Activated CD4-positive, alpha-beta T cell treated with anti-CD3 and anti-CD28 coated beads for 4 hours (primary cell): ENCODE data around the gene ITGB1BP1.

Source experiments
- DNase-seq, 2 donors: peaks; one replicate each; pipeline ENCODE4 v3.0.0-alpha.2; 2020

Gene ITGB1BP1

GRCh38 chr2:9377461-9378097 lies 45.7 kb downstream of the ITGB1BP1 start:
- no peak for DNase-seq

GRCh38 chr2:9375857-9376428 lies 47.4 kb downstream of the ITGB1BP1 start:
- no peak for DNase-seq

- no peak for DNase-seq
Observed at GRCh38 chr2:9374071-9374730, 49.1 kb downstream of the ITGB1BP1 start.

GRCh38 chr2:9373476-9373875 lies 49.9 kb downstream of the ITGB1BP1 start:
- DNase-seq = no peak

- DNase-seq = no peak
Observed at GRCh38 chr2:9373047-9373446, 50.3 kb downstream of the ITGB1BP1 start.

- no peak for DNase-seq
Observed at GRCh38 chr2:9370746-9371145, 52.6 kb downstream of the ITGB1BP1 start.

- DNase-seq = no peak
Observed at GRCh38 chr2:9366026-9366425, 57.3 kb downstream of the ITGB1BP1 start.

GRCh38 chr2:9365498-9366019 lies 57.8 kb downstream of the ITGB1BP1 start:
- DNase-seq = no peak

GRCh38 chr2:9364791-9365497 lies 58.4 kb downstream of the ITGB1BP1 start:
- no peak for DNase-seq

GRCh38 chr2:9364373-9364772 lies 59.0 kb downstream of the ITGB1BP1 start:
- DNase-seq = no peak

GRCh38 chr2:9360701-9361100 lies 62.6 kb downstream of the ITGB1BP1 start:
- no peak for DNase-seq

GRCh38 chr2:9360110-9360509 lies 63.2 kb downstream of the ITGB1BP1 start:
- no peak for DNase-seq

GRCh38 chr2:9359463-9359862 lies 63.9 kb downstream of the ITGB1BP1 start:
- DNase-seq = no peak

GRCh38 chr2:9358846-9359245 lies 64.5 kb downstream of the ITGB1BP1 start:
- DNase-seq = no peak

- DNase-seq = no peak
Observed at GRCh38 chr2:9356261-9356660, 67.1 kb downstream of the ITGB1BP1 start.

- DNase-seq = no peak
Observed at GRCh38 chr2:9355716-9356115, 67.6 kb downstream of the ITGB1BP1 start.

GRCh38 chr2:9355270-9355669 lies 68.1 kb downstream of the ITGB1BP1 start:
- no peak for DNase-seq

- no peak for DNase-seq
Observed at GRCh38 chr2:9354318-9354717, 69.0 kb downstream of the ITGB1BP1 start.
